H1 (cell line): ENCODE measurements around the gene MAGI1. TPM values are rescaled to one million over a fixed set of nuclear protein-coding genes. Genes with fewer than 3 reads are reported as not detected.

ENCODE experiments used
- CTCF ChIA-PET: fragments of 300-600 bp; sonication (Branson Sonifier 250); formaldehyde crosslinking; loops from one replicate; lab custom pipeline; 2021; ENCODE audit not compliant: partially characterized antibody; lab: Charles Lee
- POLR2A ChIA-PET: fragments of 300-600 bp; sonication (Branson Sonifier 250); formaldehyde crosslinking; loops from one replicate; lab custom pipeline; 2021; ENCODE audit warnings: inconsistent platforms; ENCODE audit not compliant: partially characterized antibody; lab: Charles Lee
- DNase-seq, 2 experiments: peaks; one replicate each; pipeline versions ENCODE4 v3.0.0 to v3.0.0-alpha.2; 2010 to 2022; ENCODE audit warnings: low spot score in 2 of 2, low read depth in 1 of 2, mixed read lengths in 1 of 2
- FAIRE-seq: peaks from 2 replicates; lab custom pipeline; 2011; peaks lifted over from hg19 to GRCh38; lab: Jason Lieb, UNC
- H2AFZ ChIP-seq: 2 replicates; pipeline ENCODE4 v1.8.1; 2012; ENCODE audit warnings: low read length, inconsistent platforms
- H2AK5ac ChIP-seq: 2 replicates; pipeline ENCODE4 v1.6.1; 2013; ENCODE audit warnings: low read depth, low read length
- H2BK120ac ChIP-seq: replicated peaks from 2 replicates; pipeline ENCODE3; 2013; ENCODE audit warnings: low read depth, low read length, inconsistent platforms
- H2BK12ac ChIP-seq: 2 replicates; pipeline ENCODE4 v1.6.1; 2013; ENCODE audit warnings: low read depth, low read length
- H2BK15ac ChIP-seq: 2 replicates; pipeline ENCODE4 v1.6.1; 2013; ENCODE audit warnings: low read length
- H2BK20ac ChIP-seq: 2 replicates; pipeline ENCODE4 v1.6.1; 2013; ENCODE audit warnings: low read length
- H2BK5ac ChIP-seq: 2 replicates; pipeline ENCODE4 v1.6.1; 2013; ENCODE audit warnings: low read depth, low read length
- H3K14ac ChIP-seq: 2 replicates; pipeline ENCODE4 v1.6.1; 2013; ENCODE audit warnings: inconsistent platforms; ENCODE audit not compliant: insufficient read length
- H3K18ac ChIP-seq: 2 replicates; pipeline ENCODE4 v1.6.1; 2013; ENCODE audit warnings: low read length; ENCODE audit errors: extremely low read depth
- H3K23ac ChIP-seq: 2 replicates; pipeline ENCODE4 v1.6.1; 2013; ENCODE audit warnings: inconsistent platforms; ENCODE audit not compliant: insufficient read length
- H3K23me2 ChIP-seq: 2 replicates; pipeline ENCODE4 v1.6.1; 2013; ENCODE audit warnings: low read depth, low read length
- H3K27ac ChIP-seq: 2 replicates; pipeline ENCODE4 v1.6.1; 2011; ENCODE audit warnings: low read depth, low read length, inconsistent platforms
- H3K27me3 ChIP-seq, 4 experiments: replicated peaks in 1 of 4; 1 replicate in 1 of 4; 2 replicates in 3 of 4; pipeline versions ENCODE4 v1.6.1 to v1.8.1; 2011 to 2013; ENCODE audit warnings: low read length in 3 of 4, mild to moderate bottlenecking in 3 of 4, inconsistent platforms in 2 of 4, mixed read lengths in 2 of 4, moderate library complexity in 1 of 4; ENCODE audit not compliant: control insufficient read depth in 3 of 4, insufficient read depth in 3 of 4; ENCODE audit errors: extremely low read depth in 1 of 4
- H3K36me3 ChIP-seq, 4 experiments: 2 replicates each; pipeline versions ENCODE4 v1.6.1 to v1.8.1; 2011 to 2013; ENCODE audit warnings: mild to moderate bottlenecking in 4 of 4, low read length in 3 of 4, moderate library complexity in 2 of 4, control low read depth in 1 of 4, inconsistent platforms in 1 of 4; ENCODE audit not compliant: insufficient read depth in 4 of 4, control insufficient read depth in 2 of 4
- H3K4ac ChIP-seq: replicated peaks from 2 replicates; pipeline ENCODE3; 2013; ENCODE audit warnings: low read length, low read depth, mixed read lengths, inconsistent platforms; ENCODE audit not compliant: insufficient read length
- H3K4me1 ChIP-seq, 4 experiments: replicated peaks in 1 of 4; 1 replicate in 1 of 4; 2 replicates in 3 of 4; pipeline versions ENCODE4 v1.6.1 to v1.8.1; 2011 to 2013; ENCODE audit warnings: low read length in 3 of 4, inconsistent platforms in 2 of 4, mixed read lengths in 1 of 4; ENCODE audit not compliant: insufficient read depth in 4 of 4, control insufficient read depth in 3 of 4
- H3K4me2 ChIP-seq, 2 experiments: 2 replicates each; pipeline versions ENCODE4 v1.6.1 to v1.8.1; 2011 to 2013; ENCODE audit warnings: low read depth in 2 of 2, low read length in 2 of 2, control low read depth in 1 of 2, inconsistent platforms in 1 of 2, mild to moderate bottlenecking in 1 of 2; ENCODE audit not compliant: insufficient read depth in 1 of 2
- H3K4me3 ChIP-seq, 4 experiments: fragments of 200-600, 300-600 bp in 1 of 4; sonication (generic), shearing (Covaris generic), sonication (Bioruptor Twin) in 1 of 4; 2 replicates each; pipeline versions ENCODE4 v1.5.1 to v1.8.1; 2011 to 2016; ENCODE audit warnings: low read length in 4 of 4, low read depth in 3 of 4, control low read depth in 2 of 4, inconsistent platforms in 2 of 4, mild to moderate bottlenecking in 2 of 4, mixed read lengths in 1 of 4, moderate library complexity in 1 of 4; ENCODE audit not compliant: insufficient read depth in 2 of 4; ENCODE audit errors: extremely low read depth in 1 of 4
- H3K56ac ChIP-seq: replicated peaks from 2 replicates; pipeline ENCODE3; 2013; ENCODE audit warnings: low read depth, mild to moderate bottlenecking, mixed read lengths, low read length, inconsistent platforms; ENCODE audit not compliant: insufficient read length
- H3K79me1 ChIP-seq: 2 replicates; pipeline ENCODE4 v1.6.1; 2013; ENCODE audit warnings: low read depth, low read length, control low read depth
- H3K79me2 ChIP-seq, 2 experiments: 2 replicates each; pipeline versions ENCODE4 v1.6.1 to v1.8.1; 2012 to 2013; ENCODE audit warnings: low read length in 2 of 2, mild to moderate bottlenecking in 2 of 2, inconsistent platforms in 1 of 2; ENCODE audit not compliant: insufficient read depth in 2 of 2, control insufficient read depth in 1 of 2
- H3K9ac ChIP-seq, 4 experiments: replicated peaks in 1 of 4; 1 replicate in 1 of 4; 2 replicates in 3 of 4; pipeline versions ENCODE4 v1.6.1 to v1.8.1; 2011 to 2013; ENCODE audit warnings: low read depth in 3 of 4, low read length in 3 of 4, control low read depth in 2 of 4, mild to moderate bottlenecking in 2 of 4, moderate library complexity in 2 of 4, inconsistent platforms in 1 of 4; ENCODE audit errors: extremely low read depth in 1 of 4
- H3K9me3 ChIP-seq, 2 experiments: 2 replicates each; pipeline versions ENCODE4 v1.6.1 to v1.8.1; 2012 to 2013; ENCODE audit warnings: mild to moderate bottlenecking in 2 of 2, moderate library complexity in 2 of 2, control low read depth in 1 of 2, inconsistent platforms in 1 of 2, low read depth in 1 of 2, low read length in 1 of 2, mixed read lengths in 1 of 2; ENCODE audit not compliant: insufficient read depth in 2 of 2
- H4K20me1 ChIP-seq, 2 experiments: replicated peaks in 1 of 2; 2 replicates each; pipeline versions ENCODE3 to v1.8.1; 2011 to 2013; ENCODE audit warnings: inconsistent platforms in 2 of 2, low read length in 2 of 2, mild to moderate bottlenecking in 1 of 2; ENCODE audit not compliant: insufficient read depth in 2 of 2, control insufficient read depth in 1 of 2
- H4K5ac ChIP-seq: 2 replicates; pipeline ENCODE4 v1.6.1; 2013; ENCODE audit warnings: low read length, low read depth, mixed read lengths, inconsistent platforms; ENCODE audit not compliant: insufficient read length
- H4K8ac ChIP-seq: 2 replicates; pipeline ENCODE4 v1.8.0; 2013; ENCODE audit warnings: mild to moderate bottlenecking, moderate library complexity, low read length, inconsistent platforms; ENCODE audit not compliant: insufficient read depth; ENCODE audit errors: extremely low read depth
- H4K91ac ChIP-seq: replicated peaks from 2 replicates; pipeline ENCODE3; 2013; ENCODE audit warnings: low read length, mixed read lengths, inconsistent platforms; ENCODE audit not compliant: insufficient read length
- BACH1 ChIP-seq: IDR thresholded peaks from 2 replicates; pipeline ENCODE4 v1.6.1; 2012; ENCODE audit warnings: low read length, improper control_type of control experiment
- CREB1 ChIP-seq: IDR thresholded peaks from 2 replicates; pipeline ENCODE4 v1.6.1; 2012; ENCODE audit warnings: inconsistent platforms
- E2F6 ChIP-seq: IDR thresholded peaks from 2 replicates; pipeline ENCODE4 v1.6.1; 2012; ENCODE audit warnings: inconsistent platforms
- JUN ChIP-seq: IDR thresholded peaks from 2 replicates; pipeline ENCODE4 v1.6.1; 2011; ENCODE audit warnings: low read depth, mild to moderate bottlenecking, improper control_type of control experiment, low read length
- MAFK ChIP-seq: IDR thresholded peaks from 2 replicates; pipeline ENCODE4 v1.6.1; 2012; ENCODE audit warnings: low read depth, mild to moderate bottlenecking, improper control_type of control experiment, low read length
- PHF8 ChIP-seq: fragments of 200-600 bp; sonication (generic); conservative IDR thresholded peaks from 2 replicates; pipeline ENCODE4 v1.7.1; 2012; ENCODE audit warnings: low read depth, mild to moderate bottlenecking, inconsistent platforms, low read length, moderate library complexity
- RXRA ChIP-seq: IDR thresholded peaks from 2 replicates; pipeline ENCODE4 v1.6.1; 2011; ENCODE audit warnings: low read depth, mild to moderate bottlenecking, low read length, moderate library complexity; ENCODE audit not compliant: insufficient read depth
- SAP30 ChIP-seq: fragments of 300-600 bp; sonication (generic); IDR thresholded peaks from 2 replicates; pipeline ENCODE4 v1.7.1; 2012; ENCODE audit warnings: low read length, moderate library complexity, mild to moderate bottlenecking, inconsistent platforms; ENCODE audit not compliant: insufficient read depth, insufficient replicate concordance
- SIN3A ChIP-seq, 2 experiments: IDR thresholded peaks in 1 of 2; conservative IDR thresholded peaks in 1 of 2; 2 replicates each; pipeline ENCODE4 v1.6.1; 2011 to 2012; ENCODE audit warnings: low read length in 2 of 2, improper control_type of control experiment in 1 of 2, low read depth in 1 of 2, mild to moderate bottlenecking in 1 of 2
- SIRT6 ChIP-seq: IDR thresholded peaks from one replicate; pipeline ENCODE4 v1.7.1; 2012; ENCODE audit warnings: low read length, inconsistent platforms
- SP1 ChIP-seq: IDR thresholded peaks from 2 replicates; pipeline ENCODE4 v1.6.1; 2011; ENCODE audit warnings: low read depth, low read length
- SUZ12 ChIP-seq: fragments of 200-600 bp; sonication (generic); IDR thresholded peaks from 2 replicates; pipeline ENCODE4 v1.6.1; 2012; ENCODE audit warnings: mild to moderate bottlenecking, inconsistent platforms, low read length, moderate library complexity, mixed read lengths
- TCF12 ChIP-seq: IDR thresholded peaks from 2 replicates; pipeline ENCODE4 v1.6.1; 2011; ENCODE audit warnings: low read depth, mild to moderate bottlenecking, low read length
- WGBS, 2 experiments: shearing (Covaris generic) in 1 of 2; methylation state at CpG; one replicate each; pipeline versions ENCODE4 v1.1.6 to v1.1.7; 2013 to 2015; ENCODE audit warnings: low lambda C conversion rate in 2 of 2, mixed read lengths in 2 of 2, inconsistent platforms in 1 of 2, low coverage in 1 of 2, missing lambda C conversion rate in 1 of 2; ENCODE audit not compliant: insufficient replicate concordance in 2 of 2, insufficient coverage in 1 of 2, insufficient read length in 1 of 2; ENCODE audit errors: extremely low coverage in 1 of 2, missing lambda C conversion rate in 1 of 2; 5-methylcytosine and 5-hydroxymethylcytosine counted together
- polyA plus RNA-seq, 7 experiments: library from polyadenylated mRNA; depleted of rRNA in 3 of 7; stranded (reverse) in 5 of 7; unstranded in 2 of 7; fragments of >200 nt in 5 of 7; fragments of 200-250 nt in 2 of 7; gene quantifications; 1 replicate in 5 of 7; 2 replicates in 1 of 7; 4 replicates in 1 of 7; pipeline versions ENCODE4 v1.2.1 to v1.2.3, GENCODE V29; 2011 to 2013; ENCODE audit warnings: missing spikeins in 2 of 7, mixed read lengths in 2 of 7
- total RNA-seq: library from RNA; stranded (reverse); fragmentation: NEBNext Ultra II Directional; extraction: Animal tissue kit (Norgen Biotek cat#: 25700); gene quantifications from 2 replicates; pipeline ENCODE4 v1.2.1, GENCODE V29; 2021

MAGI1 gene
- total and polyA plus RNA-seq, 2 of the 8 experiments (the other 6 are each of a cell fraction or from before 2014, with no cell fraction given), result 19.8 to 78.0 TPM

- FAIRE-seq (no peak), DNase-seq (no peak)
- no peak overlapping the region for H3K56ac ChIP-seq
- H3K27ac ChIP-seq, result no peak overlapping the region
- H4K5ac ChIP-seq, result no peak overlapping the region
- H2BK5ac ChIP-seq, result no peak overlapping the region
- H2BK120ac ChIP-seq, result no peak overlapping the region
- H2AFZ ChIP-seq, result no peak overlapping the region
- no peaks in the 10 kb centered on the region for H3K36me3 ChIP-seq
- H3K4ac ChIP-seq, result no peak overlapping the region
- no peaks in the 10 kb centered on the region; the same call in 1 of the 2 replicates for H3K23me2 ChIP-seq
- no peak for TF ChIP-seq MAFK
- TF ChIP-seq SUZ12, result no peak
- no peak for TF ChIP-seq TCF12
- no peak for TF ChIP-seq JUN
- no peak for TF ChIP-seq SAP30
- TF ChIP-seq RXRA, result no peak
- no peak for TF ChIP-seq BACH1
- no peak for TF ChIP-seq PHF8
- TF ChIP-seq CREB1, result no peak
- TF ChIP-seq E2F6, result no peak
- TF ChIP-seq SP1, result no peak
- no peak for TF ChIP-seq SIN3A (conservative IDR thresholded peaks at IDR 0.05 in 1 of 2, IDR thresholded peaks at IDR 0.05 in 1 of 2; ENCODE audit: low read depth in 1 of 2, low read length in 2 of 2)
- no peak for TF ChIP-seq SIRT6
- peaks cover 0 to 3% (median 0%) of the 10 kb centered on the region in 4 experiments; a peak in 1 of 7 replicates for H3K4me1 ChIP-seq
- no peak overlapping the region for H4K8ac ChIP-seq
- H3K23ac ChIP-seq, result no peak overlapping the region
- peaks cover 0 to 19% of the 10 kb centered on the region in 2 experiments; a peak in 2 of 4 replicates for H3K79me2 ChIP-seq
- ChIA-PET POLR2A (interaction anchor here (0.7 kb wide), 1 partner anchor 317 kb away, joined by 4 read pairs; no protein-coding TSS in a partner anchor), CTCF (no interaction called here)
- 88% methylated on average over 1 of the region's 1 CpG; no CpG with 5 or more reads in 1 of the 2 experiments for WGBS, 2 experiments
- no peaks in the 10 kb centered on the region for H3K9me3 ChIP-seq
- H2BK15ac ChIP-seq, result no peak overlapping the region
- no peak overlapping the region for H4K91ac ChIP-seq
- H3K4me3 ChIP-seq, result no peak overlapping the region
- no peaks in the 10 kb centered on the region for H3K79me1 ChIP-seq
- H2AK5ac ChIP-seq, result no peak overlapping the region
- H2BK20ac ChIP-seq, result no peak overlapping the region
- no peak overlapping the region for H3K14ac ChIP-seq
- H3K4me2 ChIP-seq, result no peak overlapping the region
- no peak overlapping the region for H3K18ac ChIP-seq
- H4K20me1 ChIP-seq, result no peaks in the 10 kb centered on the region
- H3K9ac ChIP-seq, result no peak overlapping the region
- no peaks in the 10 kb centered on the region for H3K27me3 ChIP-seq
- no peak overlapping the region for H2BK12ac ChIP-seq
Observed at GRCh38 chr3:65806600-65806999, 232.1 kb downstream of the MAGI1 start.
